Fibroblast of lung (primary cell): ENCODE data around the gene RHBDD1. TPM values are rescaled to one million over a fixed set of nuclear protein-coding genes. Genes with fewer than 3 reads are reported as not detected.

Source experiments
- DNase-seq, 2 donors: peaks; one replicate each; pipeline versions ENCODE4 v3.0.0 to v3.0.0-alpha.2; 2010; ENCODE audit warnings: low read depth in 2 of 2
- H2AFZ ChIP-seq: 2 replicates; pipeline ENCODE4 v1.5.1; 2012; ENCODE audit warnings: low read length, control low read depth, inconsistent platforms
- H3K27ac ChIP-seq: 2 replicates; pipeline ENCODE4 v1.5.1; 2011; ENCODE audit warnings: low read length, control low read depth; ENCODE audit not compliant: insufficient read depth
- H3K27me3 ChIP-seq: 2 replicates; pipeline ENCODE4 v1.5.1; 2011; ENCODE audit warnings: mild to moderate bottlenecking, low read length; ENCODE audit not compliant: control insufficient read depth, insufficient read depth
- H3K36me3 ChIP-seq: 2 replicates; pipeline ENCODE4 v1.5.1; 2011; ENCODE audit warnings: low read length; ENCODE audit not compliant: control insufficient read depth, insufficient read depth
- H3K4me1 ChIP-seq: 2 replicates; pipeline ENCODE4 v1.5.1; 2011; ENCODE audit warnings: low read length; ENCODE audit not compliant: control insufficient read depth, insufficient read depth; ENCODE audit errors: extremely low read depth
- H3K4me2 ChIP-seq: 2 replicates; pipeline ENCODE4 v1.5.1; 2011; ENCODE audit warnings: low read length, control low read depth; ENCODE audit not compliant: insufficient read depth; ENCODE audit errors: extremely low read depth
- H3K4me3 ChIP-seq, 4 experiments: fragments of 200-600 bp in 1 of 4; sonication (generic) in 1 of 4; replicated peaks in 1 of 4; 2 replicates each; pipeline ENCODE4 v1.5.1; 2011 to 2016; ENCODE audit warnings: low read length in 4 of 4, low read depth in 3 of 4, mild to moderate bottlenecking in 3 of 4, control low read depth in 2 of 4, inconsistent platforms in 1 of 4, mixed read lengths in 1 of 4; ENCODE audit not compliant: insufficient read depth in 1 of 4; ENCODE audit errors: control extremely low read depth in 1 of 4
- H3K79me2 ChIP-seq: 2 replicates; pipeline ENCODE4 v1.5.1; 2012; ENCODE audit warnings: mild to moderate bottlenecking, low read length, inconsistent platforms; ENCODE audit not compliant: control insufficient read depth, insufficient read depth
- H3K9ac ChIP-seq: 2 replicates; pipeline ENCODE4 v1.5.1; 2011; ENCODE audit warnings: mild to moderate bottlenecking, low read length, control low read depth; ENCODE audit not compliant: insufficient read depth
- H3K9me3 ChIP-seq: 2 replicates; pipeline ENCODE4 v1.5.1; 2012; ENCODE audit warnings: low read depth, low read length; ENCODE audit not compliant: control insufficient read depth, insufficient read depth
- H4K20me1 ChIP-seq: 2 replicates; pipeline ENCODE4 v1.5.1; 2011; ENCODE audit warnings: low read length; ENCODE audit not compliant: control insufficient read depth, insufficient read depth; ENCODE audit errors: extremely low read depth
- CTCF ChIP-seq, 2 donors: IDR thresholded peaks in 1 of 2; conservative IDR thresholded peaks in 1 of 2; 1 replicate in 1 of 2; 2 replicates in 1 of 2; pipeline ENCODE4 v1.5.1; 2011 to 2012; ENCODE audit warnings: low read length in 2 of 2, control low read depth in 1 of 2, inconsistent platforms in 1 of 2, low read depth in 1 of 2, mild to moderate bottlenecking in 1 of 2
- EZH2 ChIP-seq: IDR thresholded peaks from 2 replicates; pipeline ENCODE4 v1.5.1; 2012; ENCODE audit warnings: low read length, control low read depth, mild to moderate bottlenecking; ENCODE audit errors: missing control alignments
- polyA plus RNA-seq, 2 donors: library from polyadenylated mRNA; depleted of rRNA in 1 of 2; stranded (reverse) in 1 of 2; unstranded in 1 of 2; fragments of >200 nt; gene quantifications; 2 replicates each; pipeline ENCODE4 v1.2.1, GENCODE V29; 2011 to 2012; ENCODE audit warnings: missing spikeins in 1 of 2
- total RNA-seq: library from RNA; depleted of rRNA; stranded (reverse); fragments of >200 nt; gene quantifications from 2 replicates; pipeline ENCODE4 v1.2.1, GENCODE V29; 2014

RHBDD1 gene
- total and polyA plus RNA-seq, 2 donors (not counting 1 experiment from before 2014, with no cell fraction given), result 31.5 to 85.4 TPM

DNA sequence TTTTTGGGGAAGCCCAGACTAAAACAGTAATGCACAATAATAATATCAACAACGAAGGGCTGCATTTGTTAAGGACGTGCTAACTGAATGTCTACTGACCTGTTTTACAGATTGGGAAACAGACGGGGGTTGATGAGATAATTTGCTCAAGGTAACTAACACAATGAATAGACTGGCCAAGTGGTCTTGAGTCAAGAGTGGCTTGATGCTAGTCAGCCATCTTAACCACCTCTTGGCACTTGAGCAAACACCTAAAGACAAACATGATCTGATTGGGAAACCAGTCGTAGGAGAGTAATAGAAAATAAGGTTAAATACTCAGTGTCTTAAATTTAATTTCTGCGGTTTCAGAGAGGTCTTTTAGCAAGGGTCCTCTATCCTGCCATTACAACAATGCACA, 14.2 kb downstream of the RHBDD1 start:
- H3K4me1 ChIP-seq, result no peaks in the 10 kb centered on the region
- no peaks in the 10 kb centered on the region for H4K20me1 ChIP-seq
- no peak overlapping the region for H3K4me3 ChIP-seq
- no peak overlapping the region for H3K4me2 ChIP-seq
- H3K9me3 ChIP-seq, result no peaks in the 10 kb centered on the region
- H3K27me3 ChIP-seq, result no peaks in the 10 kb centered on the region
- H3K36me3 ChIP-seq, result no peaks in the 10 kb centered on the region
- H3K79me2 ChIP-seq, result no peaks in the 10 kb centered on the region
- H3K9ac ChIP-seq, result no peak overlapping the region
- no peak for DNase-seq
- TF ChIP-seq EZH2, result no peak
- TF ChIP-seq CTCF (conservative IDR thresholded peaks at IDR 0.05 in 1 of 2, IDR thresholded peaks at IDR 0.05 in 1 of 2; ENCODE audit: low read depth in 1 of 2, low read length in 2 of 2), result no peak
- no peak overlapping the region for H2AFZ ChIP-seq
- H3K27ac ChIP-seq, result no peak overlapping the region

- DNase-seq, result no peak
- Histone ChIP-seq H3K4me3 (no peak overlapping the region), H4K20me1 (no peaks in the 10 kb centered on the region), H3K36me3 (no peaks in the 10 kb centered on the region), H3K4me2 (no peak overlapping the region), H3K27me3 (no peaks in the 10 kb centered on the region), H3K79me2 (no peaks in the 10 kb centered on the region), H3K4me1 (no peaks in the 10 kb centered on the region), H2AFZ (no peak overlapping the region), H3K9me3 (no peaks in the 10 kb centered on the region), H3K9ac (no peak overlapping the region), H3K27ac (no peak overlapping the region)
- TF ChIP-seq EZH2, result no peak
- no peak for TF ChIP-seq CTCF (conservative IDR thresholded peaks at IDR 0.05 in 1 of 2, IDR thresholded peaks at IDR 0.05 in 1 of 2; ENCODE audit: low read depth in 1 of 2, low read length in 2 of 2)
Observed at GRCh38 chr2:226855787-226856186, 19.9 kb downstream of the RHBDD1 start.

- H3K27me3 ChIP-seq, result no peaks in the 10 kb centered on the region
- no peak for TF ChIP-seq CTCF (conservative IDR thresholded peaks at IDR 0.05 in 1 of 2, IDR thresholded peaks at IDR 0.05 in 1 of 2; ENCODE audit: low read depth in 1 of 2, low read length in 2 of 2)
- TF ChIP-seq EZH2, result no peak
Observed at GRCh38 chr2:226860087-226860486, 24.2 kb downstream of the RHBDD1 start.

More at GRCh38 chr2:226860087-226860486, 24.2 kb downstream of the RHBDD1 start:
- Histone ChIP-seq H2AFZ (no peak overlapping the region), H3K4me2 (no peak overlapping the region), H3K4me1 (no peaks in the 10 kb centered on the region), H3K27ac (no peak overlapping the region), H3K9me3 (no peaks in the 10 kb centered on the region), H3K79me2 (no peaks in the 10 kb centered on the region), H3K4me3 (no peak overlapping the region), H3K9ac (no peak overlapping the region), H4K20me1 (no peaks in the 10 kb centered on the region), H3K36me3 (no peaks in the 10 kb centered on the region)
- DNase-seq, result no peak
